Loucy (cell line): ENCODE results near the gene KCNQ5.

Source experiments
- H2AFZ ChIP-seq: fragments of 200-600 bp; sonication (generic); 2 replicates; pipeline ENCODE4 v1.6.0; 2016; ENCODE audit warnings: antibody characterized with exemption, mild to moderate bottlenecking, low read length, moderate library complexity
- H3F3A ChIP-seq: fragments of 200-600 bp; 2 replicates; pipeline ENCODE4 v1.6.0; 2016; ENCODE audit warnings: antibody characterized with exemption, low read depth, mild to moderate bottlenecking
- H3K27me3 ChIP-seq: fragments of 200-600 bp; sonication (generic); 2 replicates; pipeline ENCODE4 v1.6.1; 2014; ENCODE audit warnings: low read length, mild to moderate bottlenecking; ENCODE audit not compliant: insufficient read depth, poor library complexity, severe bottlenecking
- H3K36me3 ChIP-seq: fragments of 200-600 bp; sonication (generic); 2 replicates; pipeline ENCODE4 v1.6.1; 2016; ENCODE audit warnings: low read length; ENCODE audit not compliant: insufficient read depth
- H3K4me1 ChIP-seq: fragments of 200-600 bp; sonication (generic); 2 replicates; pipeline ENCODE4 v1.5.1; 2014; ENCODE audit warnings: low read length, mild to moderate bottlenecking; ENCODE audit not compliant: insufficient read depth, poor library complexity, severe bottlenecking
- H3K4me2 ChIP-seq: fragments of 200-600 bp; sonication (generic); 2 replicates; pipeline ENCODE4 v1.6.0; 2014; ENCODE audit warnings: antibody characterized with exemption, low read length, low read depth, mild to moderate bottlenecking; ENCODE audit not compliant: poor library complexity, severe bottlenecking
- H3K4me3 ChIP-seq: fragments of 200-600 bp; sonication (generic); 2 replicates; pipeline ENCODE4 v1.5.1; 2014; ENCODE audit warnings: low read length, mild to moderate bottlenecking, mixed read lengths; ENCODE audit not compliant: poor library complexity, severe bottlenecking
- H3K79me2 ChIP-seq: fragments of 200-600 bp; sonication (generic); 2 replicates; pipeline ENCODE4 v1.6.1; 2014; ENCODE audit warnings: low read length; ENCODE audit not compliant: insufficient read depth
- H3K9ac ChIP-seq: fragments of 200-600 bp; sonication (generic); 2 replicates; pipeline ENCODE4 v1.6.0; 2014; ENCODE audit warnings: mild to moderate bottlenecking, low read depth, low read length, moderate library complexity; ENCODE audit not compliant: poor library complexity, severe bottlenecking
- H3K9me2 ChIP-seq: fragments of 200-600 bp; sonication (generic); replicated peaks from 2 replicates; pipeline ENCODE4 v1.6.1; 2016; ENCODE audit warnings: low read depth, low read length, mixed read lengths
- H3K9me3 ChIP-seq: fragments of 200-600 bp; sonication (generic); 2 replicates; pipeline ENCODE4 v1.6.1; 2014; ENCODE audit warnings: mild to moderate bottlenecking, antibody characterized with exemption, low read length, low read depth; ENCODE audit not compliant: insufficient read depth
- H4K20me1 ChIP-seq: fragments of 200-600 bp; sonication (generic); 2 replicates; pipeline ENCODE4 v1.6.0; 2014; ENCODE audit warnings: antibody characterized with exemption, low read length, mild to moderate bottlenecking; ENCODE audit not compliant: insufficient read depth, poor library complexity, severe bottlenecking
- CTCF ChIP-seq: fragments of 200-600 bp; sonication (generic); conservative IDR thresholded peaks from 2 replicates; pipeline ENCODE4 v1.5.1; 2014; ENCODE audit warnings: mild to moderate bottlenecking, antibody characterized with exemption, low read length
- EZH2phosphoT487 ChIP-seq: fragments of 200-600 bp; IDR thresholded peaks from 2 replicates; pipeline ENCODE4 v1.6.1; 2018; ENCODE audit warnings: antibody characterized with exemption, mild to moderate bottlenecking, moderate library complexity, borderline replicate concordance

Gene KCNQ5

DNA sequence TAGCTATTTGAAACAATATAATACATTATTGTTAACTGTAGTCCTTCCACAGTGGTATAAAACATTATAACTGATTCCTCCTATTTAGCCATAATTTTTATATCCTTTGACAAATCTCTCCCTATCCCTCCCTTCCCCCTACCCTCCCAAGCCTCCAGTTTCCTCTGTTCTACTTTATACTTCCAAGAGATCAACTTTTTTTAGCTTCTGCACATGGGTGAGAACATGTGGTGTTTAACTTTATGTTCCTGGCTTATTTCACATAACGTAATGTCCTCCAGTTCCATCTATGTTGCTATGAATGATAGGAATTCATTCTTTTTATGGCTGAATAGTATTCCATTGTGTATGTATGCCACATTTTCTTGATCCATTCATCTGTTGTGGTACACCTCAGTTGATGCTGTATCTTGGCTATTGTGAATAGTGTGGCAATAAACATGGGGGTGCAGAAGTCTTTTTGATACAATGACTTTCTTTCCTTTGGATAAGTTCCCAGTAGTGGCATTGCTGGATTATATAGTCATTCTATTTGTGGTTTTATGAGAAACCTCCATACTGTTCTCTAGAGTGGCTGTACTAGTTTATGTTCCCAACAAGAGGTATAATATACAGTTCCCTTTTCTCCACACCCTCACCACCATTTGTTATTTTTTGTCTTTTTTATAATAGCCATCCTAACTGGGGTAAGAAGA, 205.0 kb downstream of the KCNQ5 start:
- no peaks in the 10 kb centered on the region for H3K79me2 ChIP-seq
- no peak overlapping the region for H3K4me3 ChIP-seq
- H3K27me3 ChIP-seq: no peaks in the 10 kb centered on the region
- no peaks in the 10 kb centered on the region for H3K9me2 ChIP-seq
- no peaks in the 10 kb centered on the region for H4K20me1 ChIP-seq
- no peak overlapping the region for H3K9ac ChIP-seq
- no peak overlapping the region for H3K4me2 ChIP-seq
- no peaks in the 10 kb centered on the region for H3K36me3 ChIP-seq
- H3K4me1 ChIP-seq: no peaks in the 10 kb centered on the region
- no peaks in the 10 kb centered on the region for H3K9me3 ChIP-seq
- no peaks in the 10 kb centered on the region for H3F3A ChIP-seq
- H2AFZ ChIP-seq: no peak overlapping the region
- TF ChIP-seq CTCF (no peak), EZH2phosphoT487 (no peak)

GRCh38 chr6:72828904-72829303, 207.0 kb downstream of the KCNQ5 start:
- no peaks in the 10 kb centered on the region for H3K9me2 ChIP-seq
- no peaks in the 10 kb centered on the region for H3K27me3 ChIP-seq
- TF ChIP-seq CTCF: no peak
- TF ChIP-seq EZH2phosphoT487: no peak
- H4K20me1 ChIP-seq: no peaks in the 10 kb centered on the region
- no peak overlapping the region for H3K4me3 ChIP-seq
- H3K9me3 ChIP-seq: no peaks in the 10 kb centered on the region
- no peaks in the 10 kb centered on the region for H3F3A ChIP-seq
- H3K79me2 ChIP-seq: no peaks in the 10 kb centered on the region
- H3K4me2 ChIP-seq: no peak overlapping the region
- no peaks in the 10 kb centered on the region for H3K4me1 ChIP-seq
- no peaks in the 10 kb centered on the region for H3K36me3 ChIP-seq
- no peak overlapping the region for H3K9ac ChIP-seq
- H2AFZ ChIP-seq: no peak overlapping the region

- H3K36me3 ChIP-seq: no peaks in the 10 kb centered on the region
- H3K79me2 ChIP-seq: no peaks in the 10 kb centered on the region
- H2AFZ ChIP-seq: no peak overlapping the region
- H3K4me2 ChIP-seq: no peak overlapping the region
- no peak overlapping the region for H3K4me3 ChIP-seq
- no peak for TF ChIP-seq CTCF
- TF ChIP-seq EZH2phosphoT487: no peak
- no peaks in the 10 kb centered on the region for H3K9me3 ChIP-seq
- no peaks in the 10 kb centered on the region for H4K20me1 ChIP-seq
- H3K4me1 ChIP-seq: no peaks in the 10 kb centered on the region
- H3F3A ChIP-seq: no peaks in the 10 kb centered on the region
- no peaks in the 10 kb centered on the region for H3K27me3 ChIP-seq
- no peak overlapping the region for H3K9ac ChIP-seq
- H3K9me2 ChIP-seq: no peaks in the 10 kb centered on the region
Observed at GRCh38 chr6:72832271-72832670, 210.4 kb downstream of the KCNQ5 start.
